ENCODE results near the gene ELP2.
A peak's percentile ranks its signal among the peaks of the same experiment; 100 is the strongest.

Gene ELP2

DNA sequence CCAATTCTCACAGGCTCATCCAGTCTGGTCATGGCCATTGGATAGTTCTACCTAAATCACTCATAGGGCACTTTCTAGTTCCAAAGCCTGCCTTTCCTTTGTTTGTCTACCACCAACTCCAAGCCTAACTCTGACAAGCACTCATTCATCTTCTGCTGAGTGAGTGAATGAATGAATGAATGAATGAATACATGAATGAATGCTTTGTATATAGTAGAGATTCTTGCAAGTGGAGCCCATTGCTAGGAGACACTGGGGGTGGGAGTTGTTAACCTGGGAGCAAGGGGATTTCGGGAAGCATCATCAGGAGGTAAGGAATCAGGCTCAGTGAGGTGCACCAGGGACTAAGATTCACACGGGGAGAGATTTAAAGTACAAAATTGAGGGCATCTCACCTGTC is 54.3 kb downstream of the ELP2 start:
- no peaks in the 10 kb centered on the region for H3K36me3 ChIP-seq (ENCODE audit: control insufficient read depth in 2 of 2, insufficient read depth in 1 of 2, low read length in 2 of 2)
- H3K4me3 ChIP-seq (ENCODE audit: low read depth, low read length), result no peak overlapping the region
- no peaks in the 10 kb centered on the region for H3K4me1 ChIP-seq (ENCODE audit: control insufficient read depth, insufficient read depth, low read length)
- 0 out of 2 replicates have a peak, but pooled peaks have one; percentile 45 for TF ChIP-seq ZNF24 (tag by site-specific recombination; IDR thresholded peaks at IDR 0.05)
- TF ChIP-seq ZNF324 (tag by site-specific recombination; IDR thresholded peaks at IDR 0.05), result no peak
- TF ChIP-seq ZNF274 (IDR thresholded peaks at IDR 0.05; ENCODE audit: low read length), result no peak
- no peak for TF ChIP-seq ZNF274 (tag by site-specific recombination; IDR thresholded peaks at IDR 0.05; ENCODE audit: borderline replicate concordance)
- no peak for TF ChIP-seq ZNF561 (tag by site-specific recombination; IDR thresholded peaks at IDR 0.05; ENCODE audit: borderline replicate concordance)
- no peak for TF ChIP-seq ZNF777 (tag by site-specific recombination; IDR thresholded peaks at IDR 0.05; ENCODE audit: borderline replicate concordance)
- TF ChIP-seq ZNF549 (tag by site-specific recombination; IDR thresholded peaks at IDR 0.05), result no peak
- TF ChIP-seq, protein P1, sequence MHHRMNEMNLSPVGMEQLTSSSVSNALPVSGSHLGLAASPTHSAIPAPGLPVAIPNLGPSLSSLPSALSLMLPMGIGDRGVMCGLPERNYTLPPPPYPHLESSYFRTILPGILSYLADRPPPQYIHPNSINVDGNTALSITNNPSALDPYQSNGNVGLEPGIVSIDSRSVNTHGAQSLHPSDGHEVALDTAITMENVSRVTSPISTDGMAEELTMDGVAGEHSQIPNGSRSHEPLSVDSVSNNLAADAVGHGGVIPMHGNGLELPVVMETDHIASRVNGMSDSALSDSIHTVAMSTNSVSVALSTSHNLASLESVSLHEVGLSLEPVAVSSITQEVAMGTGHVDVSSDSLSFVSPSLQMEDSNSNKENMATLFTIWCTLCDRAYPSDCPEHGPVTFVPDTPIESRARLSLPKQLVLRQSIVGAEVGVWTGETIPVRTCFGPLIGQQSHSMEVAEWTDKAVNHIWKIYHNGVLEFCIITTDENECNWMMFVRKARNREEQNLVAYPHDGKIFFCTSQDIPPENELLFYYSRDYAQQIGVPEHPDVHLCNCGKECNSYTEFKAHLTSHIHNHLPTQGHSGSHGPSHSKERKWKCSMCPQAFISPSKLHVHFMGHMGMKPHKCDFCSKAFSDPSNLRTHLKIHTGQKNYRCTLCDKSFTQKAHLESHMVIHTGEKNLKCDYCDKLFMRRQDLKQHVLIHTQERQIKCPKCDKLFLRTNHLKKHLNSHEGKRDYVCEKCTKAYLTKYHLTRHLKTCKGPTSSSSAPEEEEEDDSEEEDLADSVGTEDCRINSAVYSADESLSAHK (tag by site-specific recombination; IDR thresholded peaks at IDR 0.05), result no peak
- no peaks in the 10 kb centered on the region for H3K9me3 ChIP-seq (ENCODE audit: control insufficient read depth, insufficient read depth, low read depth, low read length)
- POLR2A ChIA-PET, result no interaction called here
- no peak overlapping the region for H3K27ac ChIP-seq (ENCODE audit: extremely low read depth, low read depth, low read length)
- CTCF ChIA-PET, result interaction anchor here (0.6 kb wide), 1 partner anchor 89 kb away, joined by 3 read pairs; no protein-coding TSS in a partner anchor

DNA sequence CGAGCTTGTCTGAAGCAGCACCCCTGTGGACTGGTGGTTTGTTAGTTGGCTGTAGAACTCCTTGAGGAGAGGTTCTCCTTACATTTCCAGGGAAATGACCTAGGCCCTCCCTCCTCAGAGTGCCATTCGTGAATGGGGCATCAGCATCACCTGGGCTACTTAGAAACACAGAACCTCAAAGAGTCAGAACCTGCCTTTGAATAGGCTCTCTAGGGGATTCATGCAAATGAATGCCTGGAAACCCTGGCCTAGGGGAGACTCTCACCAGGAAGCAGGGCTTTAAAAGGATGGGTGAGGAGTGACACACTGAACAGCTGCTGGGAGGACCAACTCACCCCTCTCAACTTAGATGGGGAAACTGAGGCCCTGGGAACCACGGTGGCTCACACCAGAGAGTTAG is 55.5 kb downstream of the ELP2 start:
- no peak overlapping the region for H3K4me3 ChIP-seq (ENCODE audit: low read depth, low read length)
- no peaks in the 10 kb centered on the region for H3K4me1 ChIP-seq (ENCODE audit: control insufficient read depth, insufficient read depth, low read length)
- H3K27ac ChIP-seq (ENCODE audit: extremely low read depth, low read depth, low read length), result no peak overlapping the region
- CTCF ChIA-PET, result interaction anchor here (1.4 kb wide), 1 partner anchor 90 kb away, joined by 6 read pairs; no protein-coding TSS in a partner anchor
- no peaks in the 10 kb centered on the region for H3K9me3 ChIP-seq (ENCODE audit: control insufficient read depth, insufficient read depth, low read depth, low read length)
- POLR2A ChIA-PET, result no interaction called here
- no peaks in the 10 kb centered on the region for H3K36me3 ChIP-seq (ENCODE audit: control insufficient read depth in 2 of 2, insufficient read depth in 1 of 2, low read length in 2 of 2)
- TF ChIP-seq ZNF514 (tag by site-specific recombination; IDR thresholded peaks at IDR 0.05) (no peak), KLF1 (tag by site-specific recombination; IDR thresholded peaks at IDR 0.05) (no peak)

DNA sequence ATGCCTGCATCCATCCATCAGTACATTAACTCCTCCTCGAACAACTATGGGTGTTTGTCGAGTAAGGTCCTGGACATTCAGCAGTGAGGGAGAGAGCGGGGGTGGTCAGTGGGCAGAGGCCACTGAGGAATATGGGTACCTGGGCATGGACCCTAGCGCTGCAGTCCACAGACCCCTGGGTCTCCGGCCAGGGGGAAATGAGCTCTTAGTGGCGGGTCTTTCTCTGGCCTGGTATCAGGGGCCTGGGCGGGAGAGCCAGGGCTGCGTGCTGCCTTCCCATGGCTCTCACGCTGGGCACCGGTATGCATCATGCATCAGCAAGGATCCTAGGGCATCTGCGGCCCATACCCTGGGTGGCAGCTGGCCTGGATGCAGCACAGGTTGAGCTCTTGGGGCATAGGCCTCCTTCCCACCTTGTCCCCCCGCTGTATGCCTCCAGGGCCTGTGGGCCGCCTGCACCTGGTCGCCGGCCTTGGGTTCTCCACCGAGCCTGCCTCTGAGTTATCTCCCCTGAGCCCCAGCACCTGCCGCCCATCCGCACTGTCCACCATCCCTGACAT is 56.3 kb downstream of the ELP2 start:
- H3K36me3 ChIP-seq (ENCODE audit: control insufficient read depth in 2 of 2, insufficient read depth in 1 of 2, low read length in 2 of 2), result no peaks in the 10 kb centered on the region
- no peaks in the 10 kb centered on the region for H3K9me3 ChIP-seq (ENCODE audit: control insufficient read depth, insufficient read depth, low read depth, low read length)
- no peaks in the 10 kb centered on the region for H3K4me1 ChIP-seq (ENCODE audit: control insufficient read depth, insufficient read depth, low read length)
- TF ChIP-seq ZNF239 (tag by site-specific recombination; IDR thresholded peaks at IDR 0.05), result no peak
- TF ChIP-seq SCRT1 (tag by site-specific recombination; IDR thresholded peaks at IDR 0.05; ENCODE audit: borderline replicate concordance), result no peak
- TF ChIP-seq ZNF366 (tag by site-specific recombination; conservative IDR thresholded peaks at IDR 0.05), result no peak
- TF ChIP-seq ZNF791 (tag by site-specific recombination; IDR thresholded peaks at IDR 0.05), result no peak
- TF ChIP-seq ZNF2 (tag by site-specific recombination; IDR thresholded peaks at IDR 0.05), result no peak
- TF ChIP-seq ZFP69B (tag by site-specific recombination; IDR thresholded peaks at IDR 0.05), result no peak
- TF ChIP-seq ZNF16 (tag by site-specific recombination; IDR thresholded peaks at IDR 0.05; ENCODE audit: low read depth), result no peak
- TF ChIP-seq, protein P2, sequence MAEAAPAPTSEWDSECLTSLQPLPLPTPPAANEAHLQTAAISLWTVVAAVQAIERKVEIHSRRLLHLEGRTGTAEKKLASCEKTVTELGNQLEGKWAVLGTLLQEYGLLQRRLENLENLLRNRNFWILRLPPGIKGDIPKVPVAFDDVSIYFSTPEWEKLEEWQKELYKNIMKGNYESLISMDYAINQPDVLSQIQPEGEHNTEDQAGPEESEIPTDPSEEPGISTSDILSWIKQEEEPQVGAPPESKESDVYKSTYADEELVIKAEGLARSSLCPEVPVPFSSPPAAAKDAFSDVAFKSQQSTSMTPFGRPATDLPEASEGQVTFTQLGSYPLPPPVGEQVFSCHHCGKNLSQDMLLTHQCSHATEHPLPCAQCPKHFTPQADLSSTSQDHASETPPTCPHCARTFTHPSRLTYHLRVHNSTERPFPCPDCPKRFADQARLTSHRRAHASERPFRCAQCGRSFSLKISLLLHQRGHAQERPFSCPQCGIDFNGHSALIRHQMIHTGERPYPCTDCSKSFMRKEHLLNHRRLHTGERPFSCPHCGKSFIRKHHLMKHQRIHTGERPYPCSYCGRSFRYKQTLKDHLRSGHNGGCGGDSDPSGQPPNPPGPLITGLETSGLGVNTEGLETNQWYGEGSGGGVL (tag by site-specific recombination; IDR thresholded peaks at IDR 0.05), result no peak
- TF ChIP-seq ZNF785 (tag by site-specific recombination; IDR thresholded peaks at IDR 0.05), result no peak
- TF ChIP-seq ZNF140 (tag by site-specific recombination; IDR thresholded peaks at IDR 0.05), result no peak
- TF ChIP-seq ZNF561 (tag by site-specific recombination; IDR thresholded peaks at IDR 0.05; ENCODE audit: borderline replicate concordance), result no peak
- no peak for TF ChIP-seq ZNF521 (tag by site-specific recombination; IDR thresholded peaks at IDR 0.05)
- no peak for TF ChIP-seq TCF7L2 (IDR thresholded peaks at IDR 0.05; ENCODE audit: borderline replicate concordance, low read depth, low read length)
- TF ChIP-seq, protein P3, sequence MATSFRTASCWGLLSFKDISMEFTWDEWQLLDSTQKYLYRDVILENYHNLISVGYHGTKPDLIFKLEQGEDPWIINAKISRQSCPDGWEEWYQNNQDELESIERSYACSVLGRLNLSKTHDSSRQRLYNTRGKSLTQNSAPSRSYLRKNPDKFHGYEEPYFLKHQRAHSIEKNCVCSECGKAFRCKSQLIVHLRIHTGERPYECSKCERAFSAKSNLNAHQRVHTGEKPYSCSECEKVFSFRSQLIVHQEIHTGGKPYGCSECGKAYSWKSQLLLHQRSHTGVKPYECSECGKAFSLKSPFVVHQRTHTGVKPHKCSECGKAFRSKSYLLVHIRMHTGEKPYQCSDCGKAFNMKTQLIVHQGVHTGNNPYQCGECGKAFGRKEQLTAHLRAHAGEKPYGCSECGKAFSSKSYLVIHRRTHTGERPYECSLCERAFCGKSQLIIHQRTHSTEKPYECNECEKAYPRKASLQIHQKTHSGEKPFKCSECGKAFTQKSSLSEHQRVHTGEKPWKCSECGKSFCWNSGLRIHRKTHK (tag by site-specific recombination; IDR thresholded peaks at IDR 0.05), result no peak
- TF ChIP-seq ZNF830 (tag by site-specific recombination; IDR thresholded peaks at IDR 0.05; ENCODE audit: low read depth), result no peak
- TF ChIP-seq ZFP3 (tag by site-specific recombination; IDR thresholded peaks at IDR 0.05; ENCODE audit: low read depth), result no peak
- ChIA-PET CTCF (interaction anchor here (1.4 kb wide), 1 partner anchor 91 kb away, joined by 6 read pairs; no protein-coding TSS in a partner anchor), POLR2A (no interaction called here)
- no peak overlapping the region for H3K27ac ChIP-seq (ENCODE audit: extremely low read depth, low read depth, low read length)
- H3K4me3 ChIP-seq (ENCODE audit: low read depth, low read length), result no peak overlapping the region
